Measurements from ENCODE around the gene NPBWR2. TPM values are rescaled to one million over a fixed set of nuclear protein-coding genes. Genes with fewer than 3 reads are reported as not detected.

NPBWR2 gene
- total RNA-seq, 1 donor from 2014 or later: not detected

DNA sequence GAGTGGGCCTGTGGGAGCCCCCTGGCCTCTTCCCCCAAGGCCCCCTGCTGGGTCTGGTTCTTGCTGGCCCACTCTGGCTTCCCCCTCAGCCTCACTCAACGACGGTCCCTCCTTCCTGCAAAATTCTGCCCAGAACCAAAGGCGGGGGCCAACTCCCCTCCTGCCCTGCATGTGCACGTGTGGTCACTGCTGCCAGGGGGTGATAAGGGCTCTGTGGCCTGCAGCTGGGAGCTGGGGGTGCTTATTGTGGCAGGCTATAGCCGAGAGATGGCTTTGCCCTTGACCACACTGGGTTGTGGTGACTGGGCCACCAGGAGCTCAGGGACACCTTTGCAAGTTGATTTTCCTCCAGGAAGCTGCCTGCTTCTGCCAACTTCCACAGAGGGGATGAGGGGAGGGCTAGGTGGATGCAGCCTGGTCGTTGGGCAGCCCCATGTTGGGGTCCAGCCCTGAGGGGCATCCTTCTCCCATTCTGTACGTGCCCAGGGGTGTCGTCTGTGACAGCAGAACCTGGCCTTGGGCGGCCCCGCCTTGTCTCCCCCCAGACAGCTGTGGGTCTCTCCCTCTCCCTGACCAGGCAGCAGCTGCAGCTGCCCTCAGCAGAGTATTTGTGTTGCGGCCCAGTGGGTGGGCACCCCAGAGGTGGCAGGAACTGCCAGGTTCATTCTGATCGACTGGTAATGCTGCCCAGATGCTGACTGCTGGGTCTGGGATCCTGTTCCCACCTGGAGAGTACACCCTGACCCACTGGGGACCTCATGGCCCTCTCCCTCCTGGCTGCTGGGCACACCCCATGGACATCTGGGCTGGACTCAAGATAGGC is 38.8 kb downstream of the NPBWR2 start:
- no peak for TF ChIP-seq EZH2 (IDR thresholded peaks at IDR 0.05; ENCODE audit: insufficient read depth, low read length)
- TF ChIP-seq, protein P1, sequence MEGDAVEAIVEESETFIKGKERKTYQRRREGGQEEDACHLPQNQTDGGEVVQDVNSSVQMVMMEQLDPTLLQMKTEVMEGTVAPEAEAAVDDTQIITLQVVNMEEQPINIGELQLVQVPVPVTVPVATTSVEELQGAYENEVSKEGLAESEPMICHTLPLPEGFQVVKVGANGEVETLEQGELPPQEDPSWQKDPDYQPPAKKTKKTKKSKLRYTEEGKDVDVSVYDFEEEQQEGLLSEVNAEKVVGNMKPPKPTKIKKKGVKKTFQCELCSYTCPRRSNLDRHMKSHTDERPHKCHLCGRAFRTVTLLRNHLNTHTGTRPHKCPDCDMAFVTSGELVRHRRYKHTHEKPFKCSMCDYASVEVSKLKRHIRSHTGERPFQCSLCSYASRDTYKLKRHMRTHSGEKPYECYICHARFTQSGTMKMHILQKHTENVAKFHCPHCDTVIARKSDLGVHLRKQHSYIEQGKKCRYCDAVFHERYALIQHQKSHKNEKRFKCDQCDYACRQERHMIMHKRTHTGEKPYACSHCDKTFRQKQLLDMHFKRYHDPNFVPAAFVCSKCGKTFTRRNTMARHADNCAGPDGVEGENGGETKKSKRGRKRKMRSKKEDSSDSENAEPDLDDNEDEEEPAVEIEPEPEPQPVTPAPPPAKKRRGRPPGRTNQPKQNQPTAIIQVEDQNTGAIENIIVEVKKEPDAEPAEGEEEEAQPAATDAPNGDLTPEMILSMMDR (IDR thresholded peaks at IDR 0.05; ENCODE audit: insufficient read depth, low read depth, low read length): no peak
- Histone ChIP-seq H3K4me1 (ENCODE audit: insufficient read depth, low read length) (peaks cover 23% of the 10 kb centered on the region), H4K20me1 (ENCODE audit: insufficient read depth, low read length) (peaks cover 32% of the 10 kb centered on the region), H3K4me3 (ENCODE audit: insufficient read depth, low read depth, low read length) (no peak overlapping the region), H2AFZ (ENCODE audit: low read depth, low read length) (no peak overlapping the region), H3K4me2 (ENCODE audit: low read length) (no peak overlapping the region), H3K9me3 (ENCODE audit: insufficient read depth, low read depth, low read length) (no peaks in the 10 kb centered on the region), H3K36me3 (ENCODE audit: insufficient read depth, low read length) (no peaks in the 10 kb centered on the region), H3K9ac (ENCODE audit: low read length) (no peak overlapping the region), H3K27me3 (ENCODE audit: insufficient read depth, low read length) (no peaks in the 10 kb centered on the region), H3K27ac (ENCODE audit: low read depth, low read length) (no peak overlapping the region), H3K79me2 (ENCODE audit: insufficient read depth, low read length) (peaks cover 2% of the 10 kb centered on the region)
- H3K4me3 Mint-ChIP-seq (ENCODE audit: unreplicated experiment): no peak overlapping the region
- no peak overlapping the region for H3K27ac Mint-ChIP-seq (ENCODE audit: unreplicated experiment)
- DNase-seq (ENCODE audit: low read depth): no peak
- H3K9me3 Mint-ChIP-seq (ENCODE audit: unreplicated experiment): no peaks in the 10 kb centered on the region
- peaks cover 4% of the 10 kb centered on the region for H3K36me3 Mint-ChIP-seq (ENCODE audit: low read depth, unreplicated experiment)
- no peak for FAIRE-seq
- no peaks in the 10 kb centered on the region for H3K27me3 Mint-ChIP-seq (ENCODE audit: low read depth, unreplicated experiment)
- peaks cover 18% of the 10 kb centered on the region for H3K4me1 Mint-ChIP-seq (ENCODE audit: low read depth, unreplicated experiment)

DNA sequence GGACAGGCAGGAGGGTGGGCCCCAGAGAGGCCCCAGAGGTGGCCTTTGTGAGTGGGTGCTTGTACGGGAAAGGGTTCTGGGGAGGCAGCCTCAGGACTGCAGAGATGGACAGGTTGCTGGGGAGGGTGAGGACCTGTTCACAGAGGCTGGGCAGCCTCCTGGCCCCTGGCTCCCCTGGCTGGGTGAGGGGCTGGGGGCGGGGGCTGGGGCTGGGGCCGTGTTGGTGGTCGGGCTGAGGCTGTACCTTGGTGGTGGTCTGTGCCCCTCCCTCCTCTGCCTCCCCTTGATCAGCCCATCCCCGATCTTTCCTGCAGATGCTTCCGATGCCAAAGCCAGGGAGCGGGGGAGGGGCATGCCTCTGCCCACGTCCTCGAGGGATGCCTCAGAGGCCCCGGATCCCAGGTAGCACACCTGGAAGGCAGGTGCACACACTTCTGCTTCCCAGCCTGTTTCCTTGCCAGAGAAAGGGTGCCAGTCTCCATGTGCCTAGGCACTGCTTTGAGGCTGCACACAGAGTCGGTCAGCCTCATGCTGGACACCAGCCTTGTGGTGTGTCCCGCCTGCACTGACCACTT is 39.5 kb downstream of the NPBWR2 start:
- no peak overlapping the region for H3K4me3 ChIP-seq (ENCODE audit: insufficient read depth, low read depth, low read length)
- H3K36me3 Mint-ChIP-seq (ENCODE audit: low read depth, unreplicated experiment): peaks cover 4% of the 10 kb centered on the region
- H4K20me1 ChIP-seq (ENCODE audit: insufficient read depth, low read length): peaks cover 32% of the 10 kb centered on the region
- H3K4me2 ChIP-seq (ENCODE audit: low read length): no peak overlapping the region
- H3K79me2 ChIP-seq (ENCODE audit: insufficient read depth, low read length): peaks cover 5% of the 10 kb centered on the region
- no peak overlapping the region for H3K4me3 Mint-ChIP-seq (ENCODE audit: unreplicated experiment)
- H3K9me3 ChIP-seq (ENCODE audit: insufficient read depth, low read depth, low read length): no peaks in the 10 kb centered on the region
- no peaks in the 10 kb centered on the region for H3K27me3 ChIP-seq (ENCODE audit: insufficient read depth, low read length)
- no peak for FAIRE-seq
- H3K27ac ChIP-seq (ENCODE audit: low read depth, low read length): no peak overlapping the region
- H3K9ac ChIP-seq (ENCODE audit: low read length): no peak overlapping the region
- no peaks in the 10 kb centered on the region for H3K36me3 ChIP-seq (ENCODE audit: insufficient read depth, low read length)
- no peak overlapping the region for H2AFZ ChIP-seq (ENCODE audit: low read depth, low read length)
- peaks cover 24% of the 10 kb centered on the region for H3K4me1 ChIP-seq (ENCODE audit: insufficient read depth, low read length)
- no peaks in the 10 kb centered on the region for H3K9me3 Mint-ChIP-seq (ENCODE audit: unreplicated experiment)
- peaks cover 18% of the 10 kb centered on the region for H3K4me1 Mint-ChIP-seq (ENCODE audit: low read depth, unreplicated experiment)
- H3K27ac Mint-ChIP-seq (ENCODE audit: unreplicated experiment): no peak overlapping the region
- H3K27me3 Mint-ChIP-seq (ENCODE audit: low read depth, unreplicated experiment): no peaks in the 10 kb centered on the region
- TF ChIP-seq, protein P1 (IDR thresholded peaks at IDR 0.05; ENCODE audit: insufficient read depth, low read depth, low read length): no peak
- TF ChIP-seq EZH2 (IDR thresholded peaks at IDR 0.05; ENCODE audit: insufficient read depth, low read length): no peak
- no peak for DNase-seq (ENCODE audit: low read depth)

Data from astrocyte (in vitro differentiated cells and primary cell).